Thyroid gland (tissue), 4 donors: Measurements from ENCODE around the gene RAB40B.

Experiments
- CTCF ChIP-seq, 6 experiments: fragments of 200-600 bp in 3 of 6; fragments of 450-650 bp in 3 of 6; sonication (generic) in 3 of 6; IDR thresholded peaks; one replicate each; pipeline ENCODE4 v1.5.1; 2016 to 2019; ENCODE audit warnings: antibody characterized with exemption in 6 of 6, mild to moderate bottlenecking in 2 of 6, inconsistent platforms in 1 of 6, moderate library complexity in 1 of 6
- POLR2A ChIP-seq, 2 donors: fragments of 450-650 bp; IDR thresholded peaks; one replicate each; pipeline ENCODE4 v1.6.1; 2017; ENCODE audit warnings: antibody characterized with exemption in 2 of 2, mild to moderate bottlenecking in 2 of 2, moderate library complexity in 1 of 2

DNA sequence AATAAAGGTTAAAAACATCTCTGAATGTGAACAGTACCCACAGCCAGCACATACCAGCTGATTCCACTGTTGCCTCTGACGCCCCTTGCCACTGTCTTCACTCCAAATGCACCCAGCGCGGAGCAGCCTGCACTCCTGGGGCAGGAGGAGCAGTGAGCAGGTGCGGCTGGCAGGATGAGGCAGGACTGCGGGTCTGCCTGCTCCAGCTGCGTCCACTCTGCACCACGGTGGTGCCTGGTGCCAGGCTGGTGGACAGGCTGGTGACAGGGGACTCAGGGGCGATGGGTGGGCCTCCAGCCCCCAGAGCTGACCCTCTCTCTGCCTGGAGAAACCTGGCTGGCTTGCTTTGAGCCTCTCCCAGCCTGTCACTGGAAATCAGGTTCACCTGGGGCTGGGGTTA, 9.4 kb downstream of the RAB40B start:
- TF ChIP-seq POLR2A (IDR thresholded peaks at IDR 0.05) (no peak), CTCF (IDR thresholded peaks at IDR 0.05) (no peak)
